H9 (cell line): ENCODE measurements around the gene FGFBP3. TPM values are rescaled to one million over a fixed set of nuclear protein-coding genes. Genes with fewer than 3 reads are reported as not detected.

Experiments used
- DNase-seq: peaks from one replicate; pipeline ENCODE4 v3.0.0-alpha.2; 2017
- H2AFZ ChIP-seq: one replicate; pipeline ENCODE4 v1.6.1; 2013; ENCODE audit warnings: mild to moderate bottlenecking, low read length, control low read depth, moderate library complexity
- H2AK5ac ChIP-seq: 2 replicates; pipeline ENCODE4 v1.6.1; 2013; ENCODE audit warnings: low read length, control low read depth, mixed read lengths; ENCODE audit not compliant: insufficient read length
- H2BK120ac ChIP-seq: one replicate; pipeline ENCODE4 v1.6.1; 2013; ENCODE audit warnings: low read depth, mild to moderate bottlenecking, low read length, control low read depth, inconsistent platforms; ENCODE audit not compliant: poor library complexity, severe bottlenecking
- H2BK12ac ChIP-seq: 2 replicates; pipeline ENCODE4 v1.6.1; 2013; ENCODE audit warnings: low read length, control low read depth, mixed read lengths, low read depth; ENCODE audit not compliant: insufficient read length
- H2BK15ac ChIP-seq: 2 replicates; pipeline ENCODE4 v1.6.1; 2013; ENCODE audit warnings: low read depth, low read length, control low read depth
- H2BK20ac ChIP-seq: one replicate; pipeline ENCODE4 v1.6.1; 2013; ENCODE audit warnings: low read depth, mild to moderate bottlenecking, low read length, control low read depth, inconsistent platforms; ENCODE audit not compliant: poor library complexity, severe bottlenecking
- H2BK5ac ChIP-seq: 2 replicates; pipeline ENCODE4 v1.6.1; 2013; ENCODE audit warnings: low read length, control low read depth, mixed read lengths; ENCODE audit not compliant: insufficient read length
- H3K14ac ChIP-seq: 2 replicates; pipeline ENCODE4 v1.6.1; 2013; ENCODE audit warnings: low read length, control low read depth; ENCODE audit not compliant: insufficient read depth
- H3K18ac ChIP-seq: 2 replicates; pipeline ENCODE4 v1.6.1; 2013; ENCODE audit warnings: low read depth, mild to moderate bottlenecking, mixed read lengths, low read length, control low read depth; ENCODE audit not compliant: insufficient read length
- H3K23ac ChIP-seq: 2 replicates; pipeline ENCODE4 v1.6.1; 2013; ENCODE audit warnings: low read length, control low read depth, mixed read lengths, low read depth; ENCODE audit not compliant: insufficient read length
- H3K23me2 ChIP-seq: 2 replicates; pipeline ENCODE4 v1.6.1; 2013; ENCODE audit warnings: low read depth, mild to moderate bottlenecking, mixed read lengths, low read length, control low read depth; ENCODE audit not compliant: insufficient read length, poor library complexity, severe bottlenecking
- H3K27ac ChIP-seq: 2 replicates; pipeline ENCODE4 v1.5.1; 2013; ENCODE audit warnings: low read length, control low read depth, mixed read lengths, low read depth; ENCODE audit not compliant: insufficient read length
- H3K27me3 ChIP-seq: 2 replicates; pipeline ENCODE4 v1.6.1; 2013; ENCODE audit warnings: low read length, control low read depth, inconsistent platforms; ENCODE audit not compliant: insufficient read depth
- H3K4ac ChIP-seq: 2 replicates; pipeline ENCODE4 v1.6.1; 2013; ENCODE audit warnings: low read depth, mild to moderate bottlenecking, control low read depth, inconsistent platforms, low read length, moderate library complexity
- H3K4me1 ChIP-seq: 2 replicates; pipeline ENCODE4 v1.6.1; 2013; ENCODE audit warnings: low read length, control low read depth, inconsistent platforms; ENCODE audit not compliant: insufficient read depth
- H3K4me2 ChIP-seq: 2 replicates; pipeline ENCODE4 v1.6.1; 2013; ENCODE audit warnings: low read length, control low read depth, mixed read lengths; ENCODE audit not compliant: insufficient read length, insufficient read depth
- H3K56ac ChIP-seq: 2 replicates; pipeline ENCODE4 v1.6.1; 2013; ENCODE audit warnings: low read depth, mild to moderate bottlenecking, mixed read lengths, low read length, control low read depth; ENCODE audit not compliant: insufficient read length
- H3K79me1 ChIP-seq: 2 replicates; pipeline ENCODE4 v1.6.1; 2013; ENCODE audit warnings: low read depth, mild to moderate bottlenecking, moderate library complexity, low read length, control low read depth, inconsistent platforms; ENCODE audit not compliant: insufficient read depth, poor library complexity, severe bottlenecking
- H3K79me2 ChIP-seq: 2 replicates; pipeline ENCODE4 v1.6.1; 2013; ENCODE audit warnings: low read length, control low read depth, inconsistent platforms; ENCODE audit not compliant: insufficient read depth
- H3K9ac ChIP-seq: 2 replicates; pipeline ENCODE4 v1.6.1; 2013; ENCODE audit warnings: low read length, control low read depth, mixed read lengths; ENCODE audit not compliant: insufficient read length; ENCODE audit errors: extremely low read depth
- H3K9me3 ChIP-seq: one replicate; pipeline ENCODE4 v1.6.1; 2013; ENCODE audit warnings: low read depth, low read length, inconsistent platforms; ENCODE audit not compliant: control insufficient read depth
- H3T11ph ChIP-seq: one replicate; pipeline ENCODE4 v1.6.1; 2013; ENCODE audit warnings: mild to moderate bottlenecking, low read length, control low read depth, inconsistent platforms
- H4K20me1 ChIP-seq: one replicate; pipeline ENCODE4 v1.6.1; 2013; ENCODE audit not compliant: control insufficient read depth, insufficient read length, insufficient read depth
- H4K5ac ChIP-seq: 2 replicates; pipeline ENCODE4 v1.6.1; 2013; ENCODE audit warnings: low read depth, mild to moderate bottlenecking, mixed read lengths, low read length, control low read depth; ENCODE audit not compliant: insufficient read length
- H4K8ac ChIP-seq: replicated peaks from 2 replicates; pipeline ENCODE4 v1.6.1; 2013; ENCODE audit warnings: low read length, control low read depth, mixed read lengths, low read depth; ENCODE audit not compliant: insufficient read length
- H4K91ac ChIP-seq: 2 replicates; pipeline ENCODE4 v1.6.1; 2013; ENCODE audit warnings: low read depth, mild to moderate bottlenecking, moderate library complexity, mixed read lengths, low read length, control low read depth; ENCODE audit not compliant: insufficient read length
- H3K27ac Mint-ChIP-seq, 3 experiments: 2 replicates in 2 of 3; 3 replicates in 1 of 3; pipeline ENCODE4 v1.8.0; 2020 to 2021; ENCODE audit warnings: mixed read lengths in 3 of 3, mild to moderate bottlenecking in 1 of 3, moderate library complexity in 1 of 3
- H3K27me3 Mint-ChIP-seq: 2 replicates; pipeline ENCODE4 v1.8.0; 2021; ENCODE audit warnings: low read depth, mild to moderate bottlenecking, moderate library complexity, mixed read lengths
- H3K36me3 Mint-ChIP-seq, 3 experiments: 2 replicates in 2 of 3; 3 replicates in 1 of 3; pipeline ENCODE4 v1.8.0; 2020 to 2021; ENCODE audit warnings: low read depth in 3 of 3, mixed read lengths in 3 of 3; ENCODE audit not compliant: insufficient read depth in 1 of 3
- H3K4me1 Mint-ChIP-seq, 2 experiments: 2 replicates each; pipeline ENCODE4 v1.8.0; 2020; ENCODE audit warnings: mixed read lengths in 2 of 2
- H3K4me3 Mint-ChIP-seq, 2 experiments: 2 replicates in 1 of 2; 3 replicates in 1 of 2; pipeline ENCODE4 v1.8.0; 2020 to 2021; ENCODE audit warnings: mild to moderate bottlenecking in 2 of 2, mixed read lengths in 2 of 2, moderate library complexity in 1 of 2
- H3K9me3 Mint-ChIP-seq, 2 experiments: 2 replicates in 1 of 2; 3 replicates in 1 of 2; pipeline ENCODE4 v1.8.0; 2020; ENCODE audit warnings: mild to moderate bottlenecking in 2 of 2, mixed read lengths in 2 of 2, moderate library complexity in 1 of 2
- WGBS: extraction: QIAGEN DNeasy Blood & Tissue Kit; methylation state at CpG from one replicate; pipeline ENCODE4 v1.1.7; 2013; ENCODE audit warnings: missing lambda C conversion rate, low lambda C conversion rate, mixed read lengths; ENCODE audit not compliant: insufficient read length; ENCODE audit errors: extremely low coverage; 5-methylcytosine and 5-hydroxymethylcytosine counted together
- total RNA-seq: library from RNA; stranded (reverse); gene quantifications from 2 replicates; pipeline ENCODE4 v1.2.1, GENCODE V29; 2021
- TF ChIP-seq, protein P1 (sequence below): fragments of 200-600 bp; sonication (generic); conservative IDR thresholded peaks from 3 replicates; pipeline ENCODE4 v1.8.0; 2021; ENCODE audit warnings: antibody characterized with exemption, mild to moderate bottlenecking

FGFBP3 gene
- total RNA-seq, 1 experiment from 2014 or later: 49.3 TPM

DNA sequence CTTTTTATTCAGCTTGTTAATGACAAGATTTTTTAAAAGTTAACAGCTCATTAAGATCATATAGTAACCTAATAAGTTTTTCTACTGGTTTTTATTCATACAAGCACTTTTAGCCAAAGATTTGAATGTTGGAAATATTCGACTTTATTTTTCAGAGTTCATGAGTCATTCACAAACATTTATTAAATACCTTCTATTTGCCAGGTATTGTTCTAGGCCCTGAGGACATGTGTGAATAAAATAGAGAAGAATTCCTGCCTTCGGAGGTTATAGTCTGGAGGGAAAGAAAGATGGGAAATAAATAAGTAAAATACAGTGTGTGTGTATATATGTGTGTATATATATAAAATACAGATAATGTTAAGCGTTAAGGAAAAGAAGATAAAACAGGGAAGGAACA lies 45.8 kb upstream of the FGFBP3 start:
- Histone ChIP-seq H3K79me2 (no peaks in the 10 kb centered on the region), H3K9ac (no peak overlapping the region), H2AK5ac (no peak overlapping the region), H2BK12ac (no peak overlapping the region), H3K27me3 (no peaks in the 10 kb centered on the region), H2AFZ (no peak overlapping the region), H3K27ac (no peak overlapping the region), H4K5ac (no peak overlapping the region), H3K4me2 (no peak overlapping the region), H4K91ac (no peak overlapping the region), H3T11ph (no peak overlapping the region), H3K4me1 (no peaks in the 10 kb centered on the region), H4K8ac (no peak overlapping the region), H3K79me1 (peaks cover 2% of the 10 kb centered on the region), H3K14ac (no peak overlapping the region), H3K23me2 (no peaks in the 10 kb centered on the region), H3K9me3 (no peaks in the 10 kb centered on the region), H3K18ac (no peak overlapping the region), H2BK20ac (no peak overlapping the region), H3K23ac (no peak overlapping the region), H4K20me1 (no peaks in the 10 kb centered on the region), H3K4ac (no peak overlapping the region), H2BK5ac (no peak overlapping the region), H2BK15ac (no peak overlapping the region), H3K56ac (no peak overlapping the region), H2BK120ac (no peak overlapping the region)
- H3K9me3 Mint-ChIP-seq: no peaks in the 10 kb centered on the region
- H3K27me3 Mint-ChIP-seq: no peaks in the 10 kb centered on the region
- 100% methylated on average over 1 of the region's 3 CpGs for WGBS
- peaks cover 28 to 73% (median 64%) of the 10 kb centered on the region in 3 experiments; a peak in 6 of 7 replicates for H3K36me3 Mint-ChIP-seq
- TF ChIP-seq, protein P1, sequence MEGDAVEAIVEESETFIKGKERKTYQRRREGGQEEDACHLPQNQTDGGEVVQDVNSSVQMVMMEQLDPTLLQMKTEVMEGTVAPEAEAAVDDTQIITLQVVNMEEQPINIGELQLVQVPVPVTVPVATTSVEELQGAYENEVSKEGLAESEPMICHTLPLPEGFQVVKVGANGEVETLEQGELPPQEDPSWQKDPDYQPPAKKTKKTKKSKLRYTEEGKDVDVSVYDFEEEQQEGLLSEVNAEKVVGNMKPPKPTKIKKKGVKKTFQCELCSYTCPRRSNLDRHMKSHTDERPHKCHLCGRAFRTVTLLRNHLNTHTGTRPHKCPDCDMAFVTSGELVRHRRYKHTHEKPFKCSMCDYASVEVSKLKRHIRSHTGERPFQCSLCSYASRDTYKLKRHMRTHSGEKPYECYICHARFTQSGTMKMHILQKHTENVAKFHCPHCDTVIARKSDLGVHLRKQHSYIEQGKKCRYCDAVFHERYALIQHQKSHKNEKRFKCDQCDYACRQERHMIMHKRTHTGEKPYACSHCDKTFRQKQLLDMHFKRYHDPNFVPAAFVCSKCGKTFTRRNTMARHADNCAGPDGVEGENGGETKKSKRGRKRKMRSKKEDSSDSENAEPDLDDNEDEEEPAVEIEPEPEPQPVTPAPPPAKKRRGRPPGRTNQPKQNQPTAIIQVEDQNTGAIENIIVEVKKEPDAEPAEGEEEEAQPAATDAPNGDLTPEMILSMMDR: no peak
- no peak overlapping the region for H3K4me3 Mint-ChIP-seq
- DNase-seq: no peak
- H3K4me1 Mint-ChIP-seq: peaks cover 17 to 20% of the 10 kb centered on the region in 2 experiments
- H3K27ac Mint-ChIP-seq: no peak overlapping the region; a peak in 1 of 7 replicates
